DOHH2 (cell line): ENCODE measurements around the gene PLCB2.

Experiments
- H3F3A ChIP-seq: fragments of 200-600 bp; sonication (generic), shearing (Covaris generic); 2 replicates; pipeline ENCODE4 v1.6.0; 2016; ENCODE audit warnings: antibody characterized with exemption, mild to moderate bottlenecking; ENCODE audit not compliant: control insufficient read depth, insufficient read depth
- H3K27ac ChIP-seq: fragments of 200-600 bp; sonication (generic); 2 replicates; pipeline ENCODE4 v1.5.1; 2014; ENCODE audit warnings: low read depth, mild to moderate bottlenecking, low read length, moderate library complexity
- H3K27me3 ChIP-seq: fragments of 200-600 bp; sonication (generic); 2 replicates; pipeline ENCODE4 v1.6.1; 2014; ENCODE audit warnings: mild to moderate bottlenecking, low read length, mixed read lengths; ENCODE audit not compliant: control insufficient read depth
- H3K36me3 ChIP-seq: fragments of 200-600 bp; sonication (generic); 2 replicates; pipeline ENCODE4 v1.6.1; 2014; ENCODE audit warnings: mild to moderate bottlenecking, low read length, moderate library complexity, mixed read lengths; ENCODE audit not compliant: control insufficient read depth
- H3K4me1 ChIP-seq: fragments of 200-600 bp; sonication (generic); 2 replicates; pipeline ENCODE4 v1.6.1; 2014; ENCODE audit warnings: mild to moderate bottlenecking, low read length, mixed read lengths; ENCODE audit not compliant: control insufficient read depth
- H3K4me2 ChIP-seq: fragments of 200-600 bp; sonication (generic); 2 replicates; pipeline ENCODE4 v1.6.0; 2014; ENCODE audit warnings: mild to moderate bottlenecking, low read length, moderate library complexity
- H3K4me3 ChIP-seq: fragments of 200-600 bp; sonication (generic); 2 replicates; pipeline ENCODE4 v1.5.1; 2014; ENCODE audit warnings: mild to moderate bottlenecking, low read length, mixed read lengths
- H3K79me2 ChIP-seq: fragments of 200-600 bp; sonication (generic); 2 replicates; pipeline ENCODE4 v1.6.1; 2014; ENCODE audit warnings: mild to moderate bottlenecking, low read length, mixed read lengths; ENCODE audit not compliant: control insufficient read depth
- H3K9me2 ChIP-seq: fragments of 200-600 bp; sonication (generic); replicated peaks from 2 replicates; pipeline ENCODE4 v1.6.1; 2014; ENCODE audit warnings: mild to moderate bottlenecking, low read length, mixed read lengths; ENCODE audit not compliant: control insufficient read depth
- H3K9me3 ChIP-seq: fragments of 200-600 bp; sonication (generic); 2 replicates; pipeline ENCODE4 v1.6.1; 2014; ENCODE audit warnings: antibody characterized with exemption, low read length, mixed read lengths; ENCODE audit not compliant: control insufficient read depth, insufficient read depth
- H4K20me1 ChIP-seq: fragments of 200-600 bp; sonication (generic); 2 replicates; pipeline ENCODE4 v1.6.0; 2014; ENCODE audit warnings: low read depth, mild to moderate bottlenecking, antibody characterized with exemption, low read length, moderate library complexity; ENCODE audit not compliant: control insufficient read depth, insufficient read depth
- CTCF ChIP-seq: fragments of 200-600 bp; sonication (generic); IDR thresholded peaks from one replicate; pipeline ENCODE4 v1.5.1; 2014; ENCODE audit warnings: antibody characterized with exemption, mild to moderate bottlenecking, low read depth, low read length; ENCODE audit not compliant: poor library complexity, severe bottlenecking
- EZH2phosphoT487 ChIP-seq: fragments of 200-600 bp; sonication (generic); IDR thresholded peaks from 2 replicates; pipeline ENCODE4 v1.6.1; 2017; ENCODE audit warnings: borderline replicate concordance, mild to moderate bottlenecking, antibody characterized with exemption, low read length, moderate library complexity, mixed read lengths

Gene PLCB2

GRCh38 chr15:40256638-40257235 is 51.0 kb downstream of the PLCB2 start:
- Histone ChIP-seq H3K79me2 (no peaks in the 10 kb centered on the region), H4K20me1 (no peaks in the 10 kb centered on the region), H3K9me2 (no peaks in the 10 kb centered on the region), H3K27ac (no peak overlapping the region), H3K9me3 (no peaks in the 10 kb centered on the region), H3F3A (no peaks in the 10 kb centered on the region), H3K36me3 (no peaks in the 10 kb centered on the region), H3K4me3 (no peak overlapping the region), H3K4me2 (no peak overlapping the region), H3K4me1 (no peaks in the 10 kb centered on the region), H3K27me3 (peaks cover 43% of the 10 kb centered on the region)
- TF ChIP-seq EZH2phosphoT487, result no peak
- no peak for TF ChIP-seq CTCF

- Histone ChIP-seq H3K79me2 (no peaks in the 10 kb centered on the region), H4K20me1 (no peaks in the 10 kb centered on the region), H3K9me3 (no peaks in the 10 kb centered on the region), H3K4me3 (no peak overlapping the region), H3F3A (no peaks in the 10 kb centered on the region), H3K9me2 (no peaks in the 10 kb centered on the region), H3K27ac (no peak overlapping the region), H3K4me1 (no peaks in the 10 kb centered on the region), H3K4me2 (no peak overlapping the region), H3K27me3 (peaks cover 52% of the 10 kb centered on the region), H3K36me3 (no peaks in the 10 kb centered on the region)
- TF ChIP-seq EZH2phosphoT487 (no peak), CTCF (no peak)
These were observed 52.7 kb downstream of the PLCB2 start for GRCh38 chr15:40255033-40255432.

- Histone ChIP-seq H3K4me1 (no peaks in the 10 kb centered on the region), H4K20me1 (no peaks in the 10 kb centered on the region), H3K27me3 (peaks cover 49% of the 10 kb centered on the region), H3F3A (no peaks in the 10 kb centered on the region), H3K4me3 (no peak overlapping the region), H3K27ac (no peak overlapping the region), H3K4me2 (no peak overlapping the region), H3K79me2 (no peaks in the 10 kb centered on the region), H3K36me3 (no peaks in the 10 kb centered on the region), H3K9me3 (no peaks in the 10 kb centered on the region), H3K9me2 (no peaks in the 10 kb centered on the region)
- TF ChIP-seq CTCF, result peak; percentile 18
- no peak for TF ChIP-seq EZH2phosphoT487
These were observed 53.3 kb downstream of the PLCB2 start for GRCh38 chr15:40254452-40254851.
